RWPE2 (cell line): Measurements from ENCODE around the gene UIMC1.
A peak's percentile ranks its signal among the peaks of the same experiment; 100 is the strongest.

Source experiments
- ATAC-seq: fragments of 200-7000 bp; cut with Tn5 transposase; 3 replicates; pipeline ENCODE4 v1.9.1; 2021; ENCODE audit warnings: low read depth
- DNase-seq: peaks from one replicate; pipeline ENCODE4 v3.0.0-alpha.2; 2020; ENCODE audit warnings: low spot score
- H3K27ac ChIP-seq: fragments of 450-650 bp; 2 replicates; pipeline ENCODE4 v1.5.1; 2017; ENCODE audit warnings: mild to moderate bottlenecking; ENCODE audit not compliant: poor library complexity, severe bottlenecking
- H3K27me3 ChIP-seq: fragments of 250-450 bp; sonication (Bioruptor Pico); 2 replicates; pipeline ENCODE4 v1.5.1; 2021; ENCODE audit warnings: mild to moderate bottlenecking, moderate library complexity; ENCODE audit not compliant: insufficient read depth, poor library complexity, severe bottlenecking
- H3K36me3 ChIP-seq: fragments of 250-450 bp; sonication (Bioruptor Pico); 2 replicates; pipeline ENCODE4 v1.5.1; 2020; ENCODE audit warnings: low read depth, mild to moderate bottlenecking, moderate library complexity
- H3K4me1 ChIP-seq: fragments of 250-450 bp; sonication (Bioruptor Pico); 2 replicates; pipeline ENCODE4 v1.5.1; 2021; ENCODE audit warnings: mild to moderate bottlenecking, moderate library complexity; ENCODE audit not compliant: insufficient read depth, poor library complexity, severe bottlenecking
- H3K4me3 ChIP-seq: fragments of 250-450 bp; sonication (Bioruptor Pico); 2 replicates; pipeline ENCODE4 v1.5.1; 2021; ENCODE audit warnings: mild to moderate bottlenecking, moderate library complexity; ENCODE audit not compliant: severe bottlenecking
- H3K9me3 ChIP-seq: fragments of 250-450 bp; sonication (Bioruptor Pico); 2 replicates; pipeline ENCODE4 v1.5.1; 2021; ENCODE audit warnings: mild to moderate bottlenecking, moderate library complexity; ENCODE audit not compliant: severe bottlenecking
- TF ChIP-seq, protein P1 (sequence below): fragments of 450-650 bp; IDR thresholded peaks from one replicate; pipeline ENCODE4 v1.5.1; 2017; ENCODE audit warnings: mild to moderate bottlenecking, moderate library complexity; ENCODE audit not compliant: poor library complexity, severe bottlenecking

The UIMC1 gene

DNA sequence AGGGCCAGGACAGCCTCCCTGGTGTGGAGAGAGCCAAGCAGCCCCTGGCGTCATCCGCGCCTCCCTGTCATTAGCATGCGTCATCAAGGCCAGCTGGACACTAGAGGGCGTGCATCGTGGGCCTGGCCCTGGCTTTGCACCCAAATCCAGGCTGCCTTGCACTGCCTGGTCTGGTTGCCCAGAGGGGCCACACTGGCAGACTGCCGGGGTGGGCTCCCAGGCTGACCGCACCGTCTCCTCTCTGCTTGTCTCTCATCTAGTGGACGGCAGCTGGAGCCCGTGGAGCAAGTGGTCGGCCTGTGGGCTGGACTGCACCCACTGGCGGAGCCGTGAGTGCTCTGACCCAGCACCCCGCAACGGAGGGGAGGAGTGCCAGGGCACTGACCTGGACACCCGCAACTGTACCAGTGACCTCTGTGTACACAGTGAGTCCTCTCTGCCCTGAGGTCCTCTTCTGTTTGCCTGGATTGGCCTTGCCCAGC lies 136.4 kb downstream of the UIMC1 start:
- Histone ChIP-seq H3K27ac (no peak overlapping the region), H3K4me1 (no peaks in the 10 kb centered on the region), H3K27me3 (peaks cover 28% of the 10 kb centered on the region), H3K36me3 (no peaks in the 10 kb centered on the region), H3K4me3 (no peak overlapping the region), H3K9me3 (no peaks in the 10 kb centered on the region)
- ATAC-seq (peak; percentile 59), DNase-seq (no peak)
- TF ChIP-seq, protein P1, sequence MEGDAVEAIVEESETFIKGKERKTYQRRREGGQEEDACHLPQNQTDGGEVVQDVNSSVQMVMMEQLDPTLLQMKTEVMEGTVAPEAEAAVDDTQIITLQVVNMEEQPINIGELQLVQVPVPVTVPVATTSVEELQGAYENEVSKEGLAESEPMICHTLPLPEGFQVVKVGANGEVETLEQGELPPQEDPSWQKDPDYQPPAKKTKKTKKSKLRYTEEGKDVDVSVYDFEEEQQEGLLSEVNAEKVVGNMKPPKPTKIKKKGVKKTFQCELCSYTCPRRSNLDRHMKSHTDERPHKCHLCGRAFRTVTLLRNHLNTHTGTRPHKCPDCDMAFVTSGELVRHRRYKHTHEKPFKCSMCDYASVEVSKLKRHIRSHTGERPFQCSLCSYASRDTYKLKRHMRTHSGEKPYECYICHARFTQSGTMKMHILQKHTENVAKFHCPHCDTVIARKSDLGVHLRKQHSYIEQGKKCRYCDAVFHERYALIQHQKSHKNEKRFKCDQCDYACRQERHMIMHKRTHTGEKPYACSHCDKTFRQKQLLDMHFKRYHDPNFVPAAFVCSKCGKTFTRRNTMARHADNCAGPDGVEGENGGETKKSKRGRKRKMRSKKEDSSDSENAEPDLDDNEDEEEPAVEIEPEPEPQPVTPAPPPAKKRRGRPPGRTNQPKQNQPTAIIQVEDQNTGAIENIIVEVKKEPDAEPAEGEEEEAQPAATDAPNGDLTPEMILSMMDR, result peak; percentile 54

DNA sequence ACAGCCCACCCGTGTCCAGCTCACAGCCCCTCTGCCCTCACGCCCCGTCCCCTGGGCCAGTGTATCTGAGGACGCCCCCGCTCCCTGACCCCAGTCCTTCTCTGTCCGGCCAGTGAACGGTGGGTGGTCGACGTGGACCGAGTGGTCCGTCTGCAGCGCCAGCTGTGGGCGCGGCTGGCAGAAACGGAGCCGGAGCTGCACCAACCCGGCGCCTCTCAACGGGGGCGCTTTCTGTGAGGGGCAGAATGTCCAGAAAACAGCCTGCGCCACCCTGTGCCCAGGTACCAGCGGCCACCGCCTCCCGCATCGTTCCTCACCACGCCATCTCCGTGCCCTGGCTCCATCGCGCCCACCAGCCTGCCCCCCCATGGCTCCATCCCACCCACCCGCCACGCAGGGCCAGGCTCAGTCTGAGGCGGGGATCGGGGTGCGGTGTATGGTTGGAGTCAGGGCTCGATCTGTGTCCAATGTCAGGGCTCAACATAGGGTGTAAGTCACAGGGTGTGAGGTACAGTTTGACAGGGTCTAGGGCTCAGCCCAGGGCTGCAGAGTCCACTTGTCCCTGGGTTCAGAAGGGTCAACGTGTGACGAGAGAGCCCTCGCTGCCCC lies 137.0 kb downstream of the UIMC1 start:
- H3K27me3 ChIP-seq, result peaks cover 31% of the 10 kb centered on the region
- H3K4me3 ChIP-seq, result no peak overlapping the region
- ATAC-seq (peak; percentile 21; the same call in 2 of the 3 replicates), DNase-seq (no peak)
- no peaks in the 10 kb centered on the region for H3K36me3 ChIP-seq
- no peaks in the 10 kb centered on the region for H3K9me3 ChIP-seq
- TF ChIP-seq, protein P1, result no peak
- no peak overlapping the region for H3K27ac ChIP-seq
- H3K4me1 ChIP-seq, result no peaks in the 10 kb centered on the region

DNA sequence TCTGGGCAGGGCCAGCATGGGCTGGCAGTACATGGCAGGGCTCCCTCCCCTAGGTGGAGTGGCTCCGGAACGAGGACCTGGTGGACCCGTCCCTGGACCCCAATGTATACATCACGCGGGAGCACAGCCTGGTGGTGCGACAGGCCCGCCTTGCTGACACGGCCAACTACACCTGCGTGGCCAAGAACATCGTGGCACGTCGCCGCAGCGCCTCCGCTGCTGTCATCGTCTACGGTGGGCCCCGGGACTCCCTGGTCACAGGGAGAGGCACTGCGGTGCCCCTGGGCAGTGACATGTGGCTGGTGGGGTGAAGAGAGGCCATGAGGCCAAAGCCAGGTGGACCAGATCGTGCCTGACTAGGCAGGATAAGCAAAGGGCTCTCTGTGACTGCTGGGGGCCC lies 137.8 kb downstream of the UIMC1 start:
- ATAC-seq, result no peak
- TF ChIP-seq, protein P1, result no peak

DNA sequence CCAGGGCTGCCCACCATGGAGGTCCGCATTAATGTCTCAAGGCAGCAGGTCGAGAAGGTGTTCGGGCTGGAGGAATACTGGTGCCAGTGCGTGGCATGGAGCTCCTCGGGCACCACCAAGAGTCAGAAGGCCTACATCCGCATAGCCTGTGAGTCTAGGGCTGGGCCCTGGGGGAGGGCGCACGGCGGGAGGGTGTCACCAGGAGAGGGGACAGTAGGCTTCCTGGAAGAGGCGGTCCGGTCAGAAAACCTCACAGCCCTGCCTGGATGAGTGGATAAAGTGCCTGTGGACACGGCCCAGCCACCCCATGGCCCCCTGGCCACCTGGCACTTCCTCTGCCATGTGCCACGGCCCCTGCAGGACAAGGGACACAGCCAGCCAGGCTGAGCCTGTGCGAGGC lies 138.5 kb downstream of the UIMC1 start:
- no peaks in the 10 kb centered on the region for H3K4me1 ChIP-seq
- TF ChIP-seq, protein P1, result no peak
- H3K9me3 ChIP-seq, result no peaks in the 10 kb centered on the region
- no peak overlapping the region for H3K4me3 ChIP-seq
- DNase-seq (no peak), ATAC-seq (no peak)
- no peaks in the 10 kb centered on the region for H3K36me3 ChIP-seq
- H3K27ac ChIP-seq, result no peak overlapping the region
- peaks cover 44% of the 10 kb centered on the region for H3K27me3 ChIP-seq

More for the DNA sequence above, 137.8 kb downstream of the UIMC1 start:
- DNase-seq, result no peak
- Histone ChIP-seq H3K4me1 (no peaks in the 10 kb centered on the region), H3K27ac (no peak overlapping the region), H3K27me3 (peaks cover 40% of the 10 kb centered on the region), H3K4me3 (no peak overlapping the region), H3K36me3 (no peaks in the 10 kb centered on the region), H3K9me3 (no peaks in the 10 kb centered on the region)

DNA sequence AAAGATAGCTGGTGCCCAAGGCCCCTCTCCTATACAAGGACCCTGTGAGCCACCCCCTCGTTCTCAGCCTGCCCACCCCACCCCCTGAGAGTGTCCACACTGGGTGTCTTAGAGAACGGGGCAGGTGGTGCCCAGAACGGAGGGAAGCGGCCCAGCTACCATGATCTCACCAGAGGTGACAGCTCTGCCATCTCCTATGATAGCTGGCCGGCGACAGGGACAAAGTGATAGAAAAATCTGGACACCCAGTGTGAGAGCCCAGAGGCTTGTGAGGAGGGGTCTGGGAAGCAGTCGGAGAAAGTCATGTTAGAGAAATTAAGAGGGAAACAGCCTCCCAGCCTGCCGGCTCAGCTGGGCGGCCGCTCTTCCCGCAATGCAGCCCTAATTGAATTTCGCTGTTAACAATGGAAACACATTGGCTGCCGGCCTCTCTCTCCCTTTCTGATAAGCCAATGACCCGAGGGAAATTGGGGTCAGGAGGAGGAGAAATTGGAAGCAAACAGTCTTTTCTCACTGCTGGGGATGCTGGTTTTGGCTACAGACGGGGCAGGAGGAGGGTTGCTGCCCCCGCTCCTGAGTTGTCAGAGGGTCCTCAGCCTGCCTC lies 139.8 kb downstream of the UIMC1 start:
- ATAC-seq, result no peak
- no peak for DNase-seq
- Histone ChIP-seq H3K4me1 (no peaks in the 10 kb centered on the region), H3K27ac (no peak overlapping the region), H3K27me3 (peaks cover 57% of the 10 kb centered on the region), H3K4me3 (no peak overlapping the region), H3K9me3 (no peaks in the 10 kb centered on the region), H3K36me3 (no peaks in the 10 kb centered on the region)
- TF ChIP-seq, protein P1, result no peak
